Common myeloid progenitor, CD34-positive (primary cell): ENCODE results near the gene TRIM7.

Experiments
- CTCF ChIA-PET: fragments of 350-600 bp; sonication (Branson Sonifier 250); formaldehyde crosslinking; loops from one replicate; lab custom pipeline; 2021; ENCODE audit warnings: antibody characterized with exemption; lab: Charles Lee
- POLR2A ChIA-PET: fragments of 350-600 bp; sonication (Branson Sonifier 250); formaldehyde crosslinking; loops from one replicate; lab custom pipeline; 2021; ENCODE audit warnings: antibody characterized with exemption; lab: Charles Lee
- DNase-seq, 3 donors: peaks; one replicate each; pipeline versions ENCODE4 v3.0.0 to v3.0.0-alpha.2; 2013
- H3K27ac ChIP-seq, 2 experiments: 1 replicate in 1 of 2; 2 replicates in 1 of 2; pipeline ENCODE4 v1.7.0; 2013; ENCODE audit warnings: inconsistent platforms in 2 of 2, low read length in 2 of 2, mild to moderate bottlenecking in 2 of 2, low read depth in 1 of 2, moderate library complexity in 1 of 2; ENCODE audit not compliant: severe bottlenecking in 2 of 2, insufficient read depth in 1 of 2, poor library complexity in 1 of 2
- H3K27me3 ChIP-seq, 5 experiments: replicated peaks in 2 of 5; 1 replicate in 3 of 5; 2 replicates in 2 of 5; pipeline versions ENCODE4 v1.6.1 to v1.7.0; 2013; ENCODE audit warnings: low read length in 4 of 5, mild to moderate bottlenecking in 2 of 5, moderate library complexity in 2 of 5, inconsistent platforms in 1 of 5; ENCODE audit not compliant: insufficient read depth in 5 of 5, control insufficient read depth in 4 of 5
- H3K36me3 ChIP-seq, 4 experiments: 1 replicate in 2 of 4; 2 replicates in 2 of 4; pipeline versions ENCODE4 v1.6.1 to v1.7.0; 2013; ENCODE audit warnings: low read length in 3 of 4, control low read depth in 1 of 4, mild to moderate bottlenecking in 1 of 4; ENCODE audit not compliant: control insufficient read depth in 4 of 4, insufficient read depth in 4 of 4
- H3K4me1 ChIP-seq, 4 experiments: 1 replicate in 3 of 4; 2 replicates in 1 of 4; pipeline versions ENCODE4 v1.6.1 to v1.7.1; 2013; ENCODE audit warnings: low read length in 3 of 4, mild to moderate bottlenecking in 3 of 4, control low read depth in 1 of 4, inconsistent platforms in 1 of 4, moderate library complexity in 1 of 4; ENCODE audit not compliant: control insufficient read depth in 4 of 4, insufficient read depth in 4 of 4; ENCODE audit errors: control extremely low read depth in 1 of 4
- H3K4me3 ChIP-seq, 7 experiments: 1 replicate in 4 of 7; 2 replicates in 3 of 7; pipeline versions ENCODE4 v1.5.1 to v1.7.0; 2013; ENCODE audit warnings: mild to moderate bottlenecking in 7 of 7, low read length in 6 of 7, moderate library complexity in 6 of 7, inconsistent platforms in 2 of 7, low read depth in 2 of 7, control low read depth in 1 of 7; ENCODE audit not compliant: insufficient read depth in 4 of 7, control insufficient read depth in 1 of 7; ENCODE audit errors: extremely low read depth in 1 of 7
- H3K9me3 ChIP-seq, 5 experiments: 1 replicate in 4 of 5; 2 replicates in 1 of 5; pipeline versions ENCODE4 v1.6.1 to v1.7.1; 2013; ENCODE audit warnings: low read length in 4 of 5, mild to moderate bottlenecking in 2 of 5, inconsistent platforms in 1 of 5, low read depth in 1 of 5, moderate library complexity in 1 of 5; ENCODE audit not compliant: control insufficient read depth in 4 of 5, insufficient read depth in 2 of 5; ENCODE audit errors: control extremely low read depth in 1 of 5
- WGBS: methylation state at CpG from one replicate; pipeline ENCODE4 v1.1.5; 2013; ENCODE audit not compliant: insufficient coverage; 5-methylcytosine and 5-hydroxymethylcytosine counted together

Gene TRIM7

DNA sequence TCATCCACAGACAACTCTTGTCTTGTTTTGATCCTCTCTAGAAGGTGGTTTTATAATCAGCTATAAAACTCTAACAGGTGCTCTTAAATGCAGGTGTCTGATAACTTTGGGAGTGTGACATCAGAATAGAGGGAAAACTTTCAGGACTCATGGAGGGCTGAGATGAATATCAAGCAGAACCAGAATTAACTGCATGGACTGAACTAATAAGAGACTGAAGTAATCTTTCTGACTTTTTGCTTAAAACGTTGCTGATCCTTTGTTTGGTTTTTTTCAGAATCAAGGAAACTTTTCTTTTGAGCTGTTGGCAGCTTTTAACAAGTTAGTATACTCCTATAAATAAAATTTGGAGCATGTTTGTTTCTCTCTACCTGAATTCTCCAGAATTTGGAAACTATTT is 59.9 kb downstream of the TRIM7 start:
- ChIA-PET CTCF (interaction anchor here (2.0 kb wide), 1 partner anchor 13 kb away, joined by 5 read pairs; no protein-coding TSS in a partner anchor), POLR2A (no interaction called here)
- WGBS: no CpG with 5 or more reads among the region's 1 CpG
- Histone ChIP-seq H3K36me3 (no peaks in the 10 kb centered on the region), H3K4me3 (no peak overlapping the region), H3K27me3 (peaks cover 2 to 14% (median 7%) of the 10 kb centered on the region in 5 experiments), H3K9me3 (peaks cover 1 to 15% (median 3%) of the 10 kb centered on the region in 5 experiments), H3K4me1 (no peaks in the 10 kb centered on the region), H3K27ac (no peak overlapping the region)
- no peak for DNase-seq
